ENCODE measurements around the gene RDH13. TPM values are rescaled to one million over a fixed set of nuclear protein-coding genes. Genes with fewer than 3 reads are reported as not detected.
"Not testable (repeated sequence)": the region's sequence is repeated elsewhere in the genome, so short reads cannot be mapped to it uniquely, and the experiment has no call there.

The RDH13 gene
- total RNA-seq, result 19.6 and 20.9 TPM in 2 replicates

GRCh38 chr19:55062735-55063491, at the start of gene RDH13:
Gene RDH13, minus strand, starts transcription at chr19:55063148. Its CDS starts 116 bp downstream, at chr19:55063032.
- intact Hi-C loops (cut with micrococcal nuclease), result loop anchor here (1.0 to 2.0 kb wide), 7 partner anchors 17 to 614 kb away; partner anchors contain the start of genes LENG8 and PPP1R12C

GRCh38 chr19:55112246-55112776, 49.4 kb upstream of the RDH13 start:
- intact Hi-C loops (cut with micrococcal nuclease), result no loop called here

GRCh38 chr19:55111238-55111831, 48.4 kb upstream of the RDH13 start:
- intact Hi-C loops (cut with micrococcal nuclease), result no loop called here

DNA sequence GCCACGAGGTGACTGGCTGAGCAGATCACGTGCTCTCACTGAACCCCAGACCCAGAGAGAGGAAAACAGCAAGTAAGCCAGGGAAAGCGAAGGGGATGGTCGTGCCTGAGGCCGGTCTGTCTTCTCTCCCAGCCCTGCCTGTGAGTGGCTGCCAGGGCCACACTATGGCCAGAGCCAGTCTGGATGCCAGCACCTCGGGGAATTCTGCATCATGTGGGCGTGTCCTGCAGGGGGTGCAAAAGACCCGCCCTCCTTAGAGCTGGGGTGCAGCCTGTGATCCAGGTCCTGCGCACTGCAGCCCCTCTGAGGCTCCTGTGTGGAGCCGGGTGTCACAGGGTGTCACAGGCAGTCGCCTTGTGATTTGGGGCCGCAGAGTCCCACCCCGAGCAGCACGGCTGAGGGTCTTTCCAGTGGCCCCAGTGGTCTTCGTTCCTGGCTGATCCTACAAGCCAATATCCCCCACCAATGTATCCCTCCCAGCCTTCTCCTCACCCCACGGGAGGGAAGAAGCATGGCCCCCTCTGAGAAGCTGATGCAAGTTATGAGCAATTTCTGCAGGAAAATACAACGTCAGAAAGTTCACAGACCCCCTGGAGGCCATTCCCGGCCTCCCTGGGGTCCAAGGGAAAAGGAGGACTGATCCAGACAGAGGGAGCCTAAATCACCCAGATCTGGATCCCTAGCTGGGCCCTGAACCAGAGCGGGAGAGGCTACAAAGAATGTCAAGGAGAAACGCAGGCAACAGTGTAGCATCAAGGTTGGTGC, 46.8 kb upstream of the RDH13 start:
- intact Hi-C loops (cut with micrococcal nuclease), result no loop called here

- intact Hi-C loops (cut with micrococcal nuclease), result not testable (repeated sequence)
Observed at GRCh38 chr19:55107252-55107651, 44.3 kb upstream of the RDH13 start.

- intact Hi-C loops (cut with micrococcal nuclease), result no loop called here
Observed at GRCh38 chr19:55106591-55106990, 43.6 kb upstream of the RDH13 start.

GRCh38 chr19:55105237-55105636, 42.3 kb upstream of the RDH13 start:
- intact Hi-C loops (cut with micrococcal nuclease), result no loop called here

GRCh38 chr19:55103190-55103589, 40.2 kb upstream of the RDH13 start:
- intact Hi-C loops (cut with micrococcal nuclease), result no loop called here

GRCh38 chr19:55101261-55101660, 38.3 kb upstream of the RDH13 start:
- intact Hi-C loops (cut with micrococcal nuclease), result no loop called here

DNA sequence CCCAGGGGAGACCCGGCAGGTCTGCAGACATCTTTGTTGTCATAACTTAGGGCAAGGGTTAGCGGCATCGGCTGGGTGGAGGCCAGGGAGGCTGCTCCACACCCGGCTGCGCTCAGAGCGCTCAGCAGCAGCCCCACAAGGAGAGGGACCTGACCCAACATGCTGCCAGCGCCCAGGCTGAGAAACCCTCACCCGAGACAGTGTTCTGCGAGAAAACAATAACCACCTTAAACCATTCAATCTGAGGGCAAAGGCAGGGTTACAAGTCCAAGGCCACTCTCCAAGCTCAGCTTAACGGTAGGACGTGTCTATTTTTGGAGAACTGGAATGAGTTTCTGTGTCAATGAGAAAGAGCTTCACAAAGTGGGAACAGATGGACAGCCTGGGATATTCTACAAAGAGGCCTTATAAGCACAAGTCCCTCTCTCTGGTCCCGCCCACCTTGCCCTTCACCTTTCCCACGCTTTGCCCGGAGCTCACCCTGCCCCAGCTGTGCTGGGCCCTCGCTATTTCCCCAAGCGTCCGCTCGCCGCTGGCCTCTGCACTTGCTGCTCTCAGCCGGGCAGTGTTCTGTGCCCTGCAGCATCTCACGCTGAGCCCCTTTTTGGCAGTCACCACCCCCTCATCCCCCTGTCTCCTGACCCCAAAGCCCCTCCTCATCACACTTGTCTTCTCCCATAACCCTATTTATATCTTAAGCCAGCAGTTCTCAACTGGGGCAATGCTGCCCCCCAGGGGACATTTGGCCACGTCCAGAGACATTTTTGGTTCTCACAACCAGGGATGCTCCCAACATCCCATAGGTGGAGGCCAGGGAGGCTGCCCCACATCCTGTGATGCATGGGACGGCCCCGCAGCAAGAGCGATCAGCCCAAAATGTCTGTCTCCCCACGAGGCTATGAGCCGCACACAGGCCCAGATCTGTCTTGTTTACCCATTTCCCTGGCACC, 36.9 kb upstream of the RDH13 start:
- intact Hi-C loops (cut with micrococcal nuclease), result no loop called here

DNA sequence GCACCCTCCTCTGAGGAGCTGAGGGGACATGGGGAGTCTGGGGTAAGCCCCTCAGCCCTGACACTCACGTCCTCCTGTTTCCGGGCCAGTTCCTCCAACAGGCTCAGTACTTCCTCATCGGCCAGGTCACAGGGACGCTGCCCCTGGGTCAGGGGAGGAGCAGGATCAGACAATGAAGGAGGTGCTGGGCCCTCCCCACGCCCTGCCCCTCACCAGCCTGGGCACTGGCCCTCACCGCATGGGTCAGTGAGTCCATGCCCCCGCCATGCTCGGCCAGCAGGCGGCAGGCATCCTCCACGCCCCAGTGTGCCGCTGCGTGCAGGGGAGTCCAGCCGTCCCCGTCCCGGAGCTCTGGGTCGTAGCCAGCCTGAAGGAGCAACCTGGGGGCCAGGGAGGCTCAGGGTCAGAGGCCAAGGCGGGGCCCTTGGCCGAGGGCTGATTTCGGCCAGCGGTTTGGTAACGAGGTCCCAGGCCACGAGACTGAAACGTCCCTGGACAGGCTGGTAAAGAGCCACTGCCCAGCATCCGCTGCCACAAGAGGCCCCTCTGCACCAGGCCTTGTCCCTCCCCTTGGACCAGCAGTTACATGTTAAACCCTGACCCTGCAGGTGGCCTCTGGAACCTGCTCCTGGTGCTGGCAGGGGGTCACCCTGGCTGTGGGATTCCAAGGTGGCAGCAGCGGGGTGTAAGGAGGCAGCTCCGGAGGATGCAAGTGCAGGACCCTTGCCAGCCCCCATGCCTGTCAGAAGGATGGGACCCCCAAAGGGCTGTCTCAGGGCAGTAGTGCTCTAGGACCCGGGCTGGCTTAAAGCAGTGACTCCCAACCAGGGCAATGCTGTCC, 36.0 kb upstream of the RDH13 start:
- intact Hi-C loops (cut with micrococcal nuclease), result no loop called here

GRCh38 chr19:55097864-55098715, 35.1 kb upstream of the RDH13 start:
- intact Hi-C loops (cut with micrococcal nuclease), result no loop called here

DNA sequence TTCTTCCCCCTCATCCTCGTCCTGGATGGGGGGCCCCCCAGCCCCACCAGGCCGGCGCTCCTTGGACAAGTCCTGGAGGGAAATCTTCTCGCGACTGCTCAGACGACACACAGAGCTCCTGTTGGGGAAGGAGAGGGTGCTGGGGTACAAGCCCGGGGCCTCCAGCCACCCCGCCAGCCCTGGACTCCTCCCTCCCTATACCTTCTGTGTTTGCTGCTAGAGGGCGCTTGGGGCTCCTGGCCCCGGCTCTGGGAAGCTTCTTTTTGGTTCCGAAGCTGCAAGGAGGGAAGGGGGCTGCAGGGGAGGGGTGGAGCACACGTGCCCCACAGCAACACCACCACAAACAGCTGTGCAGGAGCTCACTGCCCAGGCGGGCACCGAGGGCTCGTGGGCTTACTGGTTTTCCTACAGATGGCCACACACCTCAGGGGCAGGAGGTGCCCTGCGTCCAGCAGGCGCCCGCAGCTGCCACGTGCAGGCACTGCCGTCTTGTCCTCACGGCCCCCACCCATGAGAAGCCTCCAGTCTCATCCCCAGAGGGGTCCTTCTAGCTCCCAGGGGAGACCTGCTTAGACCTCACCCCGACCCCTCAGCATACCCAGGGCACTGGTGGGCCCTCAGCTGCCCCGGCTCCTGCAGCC, 33.2 kb upstream of the RDH13 start:
- intact Hi-C loops (cut with micrococcal nuclease), result no loop called here

GRCh38 chr19:55095260-55096060, 32.5 kb upstream of the RDH13 start:
- intact Hi-C loops (cut with micrococcal nuclease), result no loop called here

GRCh38 chr19:55094456-55095259, 31.7 kb upstream of the RDH13 start:
- intact Hi-C loops (cut with micrococcal nuclease), result no loop called here

DNA sequence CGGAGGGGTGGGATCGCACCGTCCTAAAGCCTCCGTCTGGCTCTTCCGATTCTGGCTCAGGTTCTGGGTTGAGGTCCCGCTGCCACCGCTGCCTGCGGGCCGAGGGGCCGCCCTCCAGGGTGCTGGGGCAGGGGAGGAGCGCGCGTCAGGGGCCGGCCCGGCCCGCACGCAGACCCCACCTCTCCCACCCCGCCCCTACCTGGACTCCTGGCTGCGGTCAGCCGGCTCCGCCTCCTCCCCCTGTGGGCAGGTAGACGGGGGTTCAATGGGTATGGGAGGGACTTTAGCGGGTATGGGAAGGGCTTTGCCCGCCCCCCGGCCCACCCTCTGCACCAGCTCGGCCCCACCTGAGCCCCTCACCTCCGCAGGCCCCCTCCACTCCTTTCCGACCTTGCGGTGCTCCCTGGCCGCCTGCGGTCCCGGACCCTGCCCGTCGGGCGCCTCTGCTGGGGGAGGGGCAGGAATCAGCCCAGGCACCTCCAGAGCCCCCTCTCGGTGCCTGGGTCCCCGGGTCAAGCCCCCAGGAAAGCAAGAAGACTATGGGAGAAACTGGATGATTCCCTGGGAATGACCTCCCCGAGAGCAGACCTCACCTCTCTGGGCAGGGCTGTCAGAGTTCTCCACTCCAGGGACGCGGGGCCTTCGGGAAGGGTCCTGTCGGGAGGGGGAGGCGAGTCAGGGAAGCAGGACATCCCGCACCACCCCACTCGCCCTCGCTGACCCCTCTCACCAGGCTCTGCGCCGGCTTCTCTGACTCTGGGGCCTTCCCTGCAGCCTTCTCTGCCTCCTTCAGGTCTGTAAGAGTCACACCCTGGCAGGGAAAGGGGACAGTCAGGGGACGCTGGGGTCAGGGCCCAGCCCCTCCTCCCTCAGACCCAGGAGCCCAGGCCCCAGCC, 29.7 kb upstream of the RDH13 start:
- intact Hi-C loops (cut with micrococcal nuclease), result no loop called here

All from T-helper 1 cell treated with Interleukin-12 subunit alpha and Interleukin-12 subunit beta and Interleukin-4 antibody, amounts not matched to agents 30 ng/mL and 1 ng/mL, for 36 hours (primary cell).